Hematopoietic multipotent progenitor cell treated with erythropoietin and hydrocortisone succinate and interleukin-3 and kit ligand, for 8 days (in vitro differentiated cells): ENCODE results near the gene MADCAM1.

Experiments used
- DNase-seq: peaks from one replicate; pipeline ENCODE4 v3.0.0-alpha.2; 2015

The MADCAM1 gene

GRCh38 chr19:532561-533363, 36.5 kb downstream of the MADCAM1 start:
- peak; percentile 79 for DNase-seq

GRCh38 chr19:533364-534058, 37.2 kb downstream of the MADCAM1 start:
- DNase-seq, result no peak

- no peak for DNase-seq
Measured at GRCh38 chr19:534088-534487, 37.8 kb downstream of the MADCAM1 start.

GRCh38 chr19:535017-535835, 38.9 kb downstream of the MADCAM1 start:
- no peak for DNase-seq

GRCh38 chr19:536031-536880, 40.0 kb downstream of the MADCAM1 start:
- DNase-seq, result no peak

- DNase-seq, result no peak
Measured at GRCh38 chr19:536881-537404, 40.7 kb downstream of the MADCAM1 start.

GRCh38 chr19:538641-539428, 42.5 kb downstream of the MADCAM1 start:
- DNase-seq, result no peak

GRCh38 chr19:539429-540030, 43.2 kb downstream of the MADCAM1 start:
- DNase-seq, result no peak

- DNase-seq, result no peak
Measured at GRCh38 chr19:540867-541637, 44.8 kb downstream of the MADCAM1 start.

- no peak for DNase-seq
Measured at GRCh38 chr19:541699-542098, 45.4 kb downstream of the MADCAM1 start.

- DNase-seq, result no peak
Measured at GRCh38 chr19:542173-542866, 46.0 kb downstream of the MADCAM1 start.

- DNase-seq, result no peak
Measured at GRCh38 chr19:543910-544608, 47.8 kb downstream of the MADCAM1 start, which contains the start of gene GZMM. Gene GZMM, plus strand, starts transcription at chr19:544053. Its CDS starts 19 bp downstream, at chr19:544072.

GRCh38 chr19:547117-547516, 50.8 kb downstream of the MADCAM1 start:
- DNase-seq, result no peak

- DNase-seq, result no peak
Measured at GRCh38 chr19:547836-548720, 51.8 kb downstream of the MADCAM1 start.

- DNase-seq, result no peak
Measured at GRCh38 chr19:548886-549830, 52.9 kb downstream of the MADCAM1 start.

GRCh38 chr19:554817-555216, 58.5 kb downstream of the MADCAM1 start:
- DNase-seq, result no peak
